GM21526 (cell line): ENCODE measurements around the gene IRAK1.

ENCODE experiments used
- ATAC-seq: cut with Tn5 transposase; IDR thresholded peaks from one replicate; pipeline ENCODE4 v1.9.1; 2021; ENCODE audit warnings: moderate library complexity; ENCODE audit not compliant: unreplicated experiment, low FRiP score

Gene IRAK1

GRCh38 chrX:153973127-153974002 is 46.3 kb downstream of the IRAK1 start:
- no peak for ATAC-seq

GRCh38 chrX:153972368-153973126 is 47.2 kb downstream of the IRAK1 start, which contains the start of gene TMEM187:
TMEM187 (plus strand) TSS chrX:153972754; CDS start chrX:153982063, 9,309 bp downstream.
- ATAC-seq: peak; percentile 47

- peak; percentile 43 for ATAC-seq
These were observed 48.0 kb downstream of the IRAK1 start, which contains the start of gene HCFC1 for GRCh38 chrX:153971450-153972367. HCFC1 (minus strand) TSS chrX:153971818; CDS start chrX:153970840, 978 bp downstream.

GRCh38 chrX:153971124-153971449 is 48.6 kb downstream of the IRAK1 start:
- peak; percentile 39 for ATAC-seq

- ATAC-seq: peak; percentile 1
These were observed 49.2 kb downstream of the IRAK1 start for GRCh38 chrX:153970357-153971123.

GRCh38 chrX:153969904-153970356 is 49.8 kb downstream of the IRAK1 start:
- no peak for ATAC-seq

GRCh38 chrX:153969125-153969903 is 50.4 kb downstream of the IRAK1 start:
- no peak for ATAC-seq

- no peak for ATAC-seq
These were observed 51.0 kb downstream of the IRAK1 start for GRCh38 chrX:153968754-153969124.

GRCh38 chrX:153968255-153968654 is 51.4 kb downstream of the IRAK1 start:
- no peak for ATAC-seq

- ATAC-seq: no peak
These were observed 52.0 kb downstream of the IRAK1 start for GRCh38 chrX:153967536-153968224.

- no peak for ATAC-seq
These were observed 52.7 kb downstream of the IRAK1 start for GRCh38 chrX:153966841-153967535.

GRCh38 chrX:153966283-153966688 is 53.4 kb downstream of the IRAK1 start:
- no peak for ATAC-seq

GRCh38 chrX:153965406-153965805 is 54.3 kb downstream of the IRAK1 start:
- ATAC-seq: no peak

GRCh38 chrX:153964105-153964504 is 55.6 kb downstream of the IRAK1 start:
- no peak for ATAC-seq

GRCh38 chrX:153963546-153963945 is 56.2 kb downstream of the IRAK1 start:
- no peak for ATAC-seq

GRCh38 chrX:153961292-153961691 is 58.4 kb downstream of the IRAK1 start:
- no peak for ATAC-seq

- ATAC-seq: no peak
These were observed 58.9 kb downstream of the IRAK1 start for GRCh38 chrX:153960786-153961185.
